Central memory CD8-positive, alpha-beta T cell (primary cell): ENCODE measurements around the gene PADI2.

Experiments used
- ATAC-seq: fragments of 150-1000 bp; cut with Tn5 transposase; replicated peaks from 2 replicates; pipeline ENCODE4 v1.10.0; 2022; ENCODE audit warnings: mild to moderate bottlenecking, moderate FRiP score, moderate number of reproducible peaks; ENCODE audit not compliant: poor library complexity, severe bottlenecking; ENCODE audit errors: extremely low read depth
- DNase-seq, 2 donors: peaks; one replicate each; pipeline ENCODE4 v3.0.0; 2021; ENCODE audit warnings: low spot score in 2 of 2
- H3K27ac Mint-ChIP-seq: one replicate; pipeline ENCODE4 v1.8.0; 2022; ENCODE audit warnings: low read depth, mild to moderate bottlenecking, moderate library complexity, mixed read lengths
- H3K27me3 Mint-ChIP-seq: one replicate; pipeline ENCODE4 v1.8.0; 2022; ENCODE audit warnings: mixed read lengths
- H3K36me3 Mint-ChIP-seq: one replicate; pipeline ENCODE4 v1.8.0; 2022; ENCODE audit warnings: mild to moderate bottlenecking, moderate library complexity, mixed read lengths; ENCODE audit not compliant: insufficient read depth
- H3K4me1 Mint-ChIP-seq: one replicate; pipeline ENCODE4 v1.8.0; 2022; ENCODE audit warnings: mixed read lengths
- H3K4me3 Mint-ChIP-seq: one replicate; pipeline ENCODE4 v1.8.0; 2022; ENCODE audit warnings: mild to moderate bottlenecking, moderate library complexity, mixed read lengths
- H3K9me3 Mint-ChIP-seq: one replicate; pipeline ENCODE4 v1.8.0; 2022; ENCODE audit warnings: mixed read lengths

The PADI2 gene

DNA sequence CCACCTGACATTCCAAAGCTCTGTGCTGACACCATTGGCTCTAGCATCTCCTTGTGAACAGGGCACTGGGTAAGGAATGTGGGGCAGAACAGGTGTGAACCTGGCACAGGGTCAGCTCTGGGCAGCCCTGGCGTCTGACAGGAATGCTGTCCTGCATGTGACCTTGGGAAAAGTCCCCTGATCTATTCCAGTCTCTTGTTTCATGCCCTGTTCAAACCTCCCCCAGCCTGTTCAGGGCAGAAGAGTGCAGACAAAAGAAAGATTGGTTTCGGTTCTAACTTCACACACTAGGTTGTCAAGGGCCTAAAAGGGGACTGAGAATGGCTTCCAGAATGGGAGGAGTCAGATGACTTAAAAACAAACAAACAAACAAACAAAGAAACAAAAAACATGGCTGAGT, 37.8 kb downstream of the PADI2 start:
- Mint-ChIP-seq H3K4me1 (no peaks in the 10 kb centered on the region), H3K9me3 (no peaks in the 10 kb centered on the region), H3K27me3 (peaks cover 29% of the 10 kb centered on the region), H3K36me3 (no peaks in the 10 kb centered on the region), H3K27ac (no peak overlapping the region), H3K4me3 (no peak overlapping the region)
- ATAC-seq (no peak), DNase-seq (no peak)

DNA sequence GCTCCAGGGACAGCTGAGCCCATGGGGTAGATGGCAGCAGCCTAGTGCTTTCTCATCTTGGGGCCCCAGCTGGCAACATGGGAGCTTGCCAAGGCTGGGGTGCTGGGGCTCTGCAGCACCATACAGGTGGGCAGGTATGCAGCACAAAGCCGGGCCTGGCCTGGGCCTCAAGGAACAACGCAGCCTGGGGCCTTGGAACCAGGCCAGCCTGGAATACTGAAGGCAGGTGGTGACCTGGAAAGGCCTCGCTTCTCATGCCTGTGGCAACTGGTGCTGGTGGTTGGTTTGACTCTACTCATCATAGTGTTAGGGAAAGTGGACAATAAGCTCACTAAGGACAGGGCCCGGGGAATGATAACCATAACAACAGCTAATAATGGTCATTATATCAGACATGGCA, 38.4 kb downstream of the PADI2 start:
- Mint-ChIP-seq H3K9me3 (no peaks in the 10 kb centered on the region), H3K27me3 (peaks cover 23% of the 10 kb centered on the region), H3K36me3 (no peaks in the 10 kb centered on the region), H3K27ac (no peak overlapping the region), H3K4me1 (no peaks in the 10 kb centered on the region), H3K4me3 (no peak overlapping the region)
- ATAC-seq (no peak), DNase-seq (no peak)

DNA sequence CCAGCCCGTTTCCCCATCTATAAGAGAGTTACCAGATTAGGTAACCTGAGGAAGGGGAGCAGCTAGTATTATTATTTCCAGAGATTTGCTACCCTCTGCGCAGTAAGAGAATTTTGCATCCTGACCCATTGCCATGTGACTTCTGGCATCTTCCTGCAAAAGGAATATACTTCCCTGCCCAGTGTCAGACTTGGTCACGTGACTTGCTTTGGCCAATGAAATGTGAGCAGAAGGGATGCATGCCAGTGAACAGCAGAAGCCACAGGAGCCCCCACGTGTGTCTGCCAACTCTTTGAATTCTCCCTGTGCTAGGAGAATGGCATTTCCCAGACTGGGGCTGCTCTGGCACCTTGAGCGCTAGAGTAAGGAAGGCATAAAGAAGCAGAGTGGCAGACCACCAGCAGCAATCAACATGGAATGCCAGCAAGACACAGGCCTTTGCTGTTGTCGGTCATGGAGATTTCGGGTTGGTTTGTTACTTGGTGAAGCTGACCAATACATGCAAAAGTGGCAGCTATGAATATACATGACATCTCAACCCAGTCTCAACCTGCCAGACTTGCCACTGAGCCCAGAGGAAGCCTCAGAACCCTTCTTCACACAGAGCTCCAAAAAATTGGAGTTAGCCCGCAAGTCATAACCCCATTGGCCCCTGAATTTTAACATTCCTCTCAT, 39.0 kb downstream of the PADI2 start:
- no peaks in the 10 kb centered on the region for H3K4me1 Mint-ChIP-seq
- DNase-seq (no peak), ATAC-seq (no peak)
- H3K36me3 Mint-ChIP-seq: no peaks in the 10 kb centered on the region
- no peak overlapping the region for H3K4me3 Mint-ChIP-seq
- H3K9me3 Mint-ChIP-seq: no peaks in the 10 kb centered on the region
- no peak overlapping the region for H3K27ac Mint-ChIP-seq
- H3K27me3 Mint-ChIP-seq: peaks cover 16% of the 10 kb centered on the region

DNA sequence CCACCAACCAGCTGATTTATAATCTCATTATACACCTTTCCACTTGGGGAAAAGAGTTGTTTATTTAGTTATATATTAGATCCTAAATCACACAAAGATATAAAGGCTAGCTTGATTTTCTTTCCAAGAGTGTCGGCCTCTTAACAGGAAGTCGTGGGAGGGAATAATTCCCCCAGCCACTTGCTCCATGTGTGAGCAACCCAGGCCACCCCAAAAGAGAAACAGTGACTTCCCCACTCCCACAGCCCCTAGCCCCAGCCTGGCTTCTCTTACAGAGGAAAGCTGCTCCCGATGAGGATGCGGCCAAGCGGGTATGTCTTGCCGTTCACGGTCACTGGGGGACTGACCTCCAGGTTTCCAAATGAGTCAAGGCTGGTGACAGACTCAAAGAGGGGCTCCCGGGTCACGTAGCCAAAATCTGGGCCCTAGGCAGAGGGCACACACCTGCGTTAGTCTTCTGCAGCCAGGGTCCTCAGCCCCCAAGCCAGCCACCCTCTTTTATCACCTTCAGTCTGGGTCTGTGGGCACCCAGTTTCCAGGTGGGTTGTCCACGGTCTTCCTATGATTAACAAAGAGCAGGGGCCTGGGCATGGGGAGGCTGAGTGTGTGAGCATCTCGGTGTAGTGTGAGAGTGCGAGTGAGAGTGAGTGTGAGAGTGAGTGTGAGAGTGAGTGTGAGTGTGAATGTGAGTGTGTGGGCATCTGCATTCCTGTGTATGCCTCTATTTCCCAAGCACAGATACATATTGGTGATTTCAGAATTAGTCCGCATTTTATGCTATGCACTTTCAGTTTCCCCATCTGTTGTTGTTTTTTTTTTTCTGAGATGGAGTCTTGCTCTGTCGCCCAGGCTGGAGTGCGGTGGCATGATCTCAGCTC, 40.0 kb downstream of the PADI2 start:
- Mint-ChIP-seq H3K27ac (no peak overlapping the region), H3K36me3 (no peaks in the 10 kb centered on the region), H3K27me3 (peaks cover 7% of the 10 kb centered on the region), H3K4me1 (no peaks in the 10 kb centered on the region), H3K9me3 (no peaks in the 10 kb centered on the region), H3K4me3 (no peak overlapping the region)
- DNase-seq: no peak
- ATAC-seq: no peak

- no peak for DNase-seq
- no peaks in the 10 kb centered on the region for H3K27me3 Mint-ChIP-seq
- no peak overlapping the region for H3K27ac Mint-ChIP-seq
- ATAC-seq: no peak
- H3K36me3 Mint-ChIP-seq: no peaks in the 10 kb centered on the region
- H3K4me1 Mint-ChIP-seq: no peaks in the 10 kb centered on the region
- H3K4me3 Mint-ChIP-seq: no peak overlapping the region
- no peaks in the 10 kb centered on the region for H3K9me3 Mint-ChIP-seq
These were observed 43.6 kb downstream of the PADI2 start for GRCh38 chr1:17075470-17076255.

GRCh38 chr1:17071794-17072193, 47.5 kb downstream of the PADI2 start:
- ATAC-seq: no peak
- Mint-ChIP-seq H3K27me3 (no peaks in the 10 kb centered on the region), H3K4me1 (no peaks in the 10 kb centered on the region), H3K36me3 (no peaks in the 10 kb centered on the region), H3K27ac (no peak overlapping the region), H3K4me3 (no peak overlapping the region), H3K9me3 (no peaks in the 10 kb centered on the region)
- DNase-seq: no peak

- Mint-ChIP-seq H3K4me3 (no peak overlapping the region), H3K9me3 (no peaks in the 10 kb centered on the region), H3K36me3 (no peaks in the 10 kb centered on the region), H3K4me1 (no peaks in the 10 kb centered on the region), H3K27me3 (no peaks in the 10 kb centered on the region), H3K27ac (no peak overlapping the region)
- ATAC-seq: no peak
- no peak for DNase-seq
These were observed 49.1 kb downstream of the PADI2 start for GRCh38 chr1:17070163-17070525.

- H3K36me3 Mint-ChIP-seq: no peaks in the 10 kb centered on the region
- no peaks in the 10 kb centered on the region for H3K4me1 Mint-ChIP-seq
- H3K27me3 Mint-ChIP-seq: no peaks in the 10 kb centered on the region
- no peak overlapping the region for H3K27ac Mint-ChIP-seq
- no peak for DNase-seq
- H3K4me3 Mint-ChIP-seq: no peak overlapping the region
- no peaks in the 10 kb centered on the region for H3K9me3 Mint-ChIP-seq
- no peak for ATAC-seq
These were observed 49.6 kb downstream of the PADI2 start for GRCh38 chr1:17069452-17070162.

DNA sequence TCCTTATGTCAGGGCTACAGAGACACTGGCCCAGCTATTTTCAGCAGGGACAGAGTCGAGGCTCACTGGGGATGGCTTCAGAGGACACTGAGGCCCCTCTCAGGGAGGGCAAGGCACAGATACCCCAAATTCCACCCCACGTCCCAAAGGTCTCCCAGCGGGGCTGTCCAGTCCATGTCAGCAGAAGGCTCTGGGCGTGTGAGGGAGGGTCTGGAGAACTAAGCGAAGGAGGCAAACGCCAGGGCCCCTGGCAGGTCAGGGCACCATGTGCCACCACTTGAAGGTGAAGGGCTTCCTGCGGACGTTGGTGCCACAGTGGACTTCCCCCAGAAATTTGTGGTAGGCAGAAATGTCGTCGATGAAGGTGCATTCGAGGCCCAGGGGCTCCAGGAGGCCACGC, 50.5 kb downstream of the PADI2 start:
- H3K27me3 Mint-ChIP-seq: no peaks in the 10 kb centered on the region
- H3K4me3 Mint-ChIP-seq: no peak overlapping the region
- no peaks in the 10 kb centered on the region for H3K4me1 Mint-ChIP-seq
- no peak overlapping the region for H3K27ac Mint-ChIP-seq
- H3K9me3 Mint-ChIP-seq: no peaks in the 10 kb centered on the region
- ATAC-seq: no peak
- no peaks in the 10 kb centered on the region for H3K36me3 Mint-ChIP-seq
- no peak for DNase-seq

DNA sequence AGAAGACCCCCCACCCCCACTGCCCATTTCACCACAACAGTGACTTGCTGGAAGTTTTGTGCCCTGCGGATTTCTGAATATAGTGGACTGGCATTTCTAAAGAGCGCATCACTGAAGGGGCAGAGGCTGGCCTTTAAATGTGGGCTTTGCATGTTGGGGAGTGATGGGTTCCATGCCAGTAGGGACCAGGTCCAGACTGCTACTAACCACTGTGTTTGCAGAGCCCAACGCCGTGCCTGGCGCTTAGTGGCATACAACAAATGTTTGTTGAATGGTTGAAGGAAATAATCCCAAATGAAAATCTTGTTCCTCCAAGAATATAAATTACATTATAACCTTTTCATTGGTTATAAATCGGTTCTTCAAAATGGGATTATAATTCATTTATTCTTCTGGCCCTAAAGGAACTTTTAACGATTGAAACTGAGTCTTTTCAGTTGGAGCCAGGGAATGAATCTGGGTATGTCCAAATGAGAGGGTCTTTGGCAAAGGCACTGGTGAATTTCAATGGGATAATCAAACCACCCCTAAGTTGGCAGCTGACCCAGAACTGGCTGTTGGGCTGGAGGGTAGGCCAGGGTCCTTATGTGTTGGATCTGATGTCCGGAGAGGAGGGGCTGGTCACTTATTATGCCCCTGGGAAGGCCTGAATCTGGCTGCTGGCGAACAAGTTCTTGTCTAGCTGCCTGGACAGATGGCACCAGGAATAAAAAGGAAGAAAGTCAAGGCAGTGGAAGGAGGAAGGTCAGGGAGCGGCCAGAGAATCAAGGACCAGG, 51.6 kb downstream of the PADI2 start:
- Mint-ChIP-seq H3K9me3 (no peaks in the 10 kb centered on the region), H3K4me1 (no peaks in the 10 kb centered on the region), H3K36me3 (no peaks in the 10 kb centered on the region), H3K27ac (no peak overlapping the region), H3K4me3 (no peak overlapping the region), H3K27me3 (no peaks in the 10 kb centered on the region)
- ATAC-seq (no peak), DNase-seq (no peak)

DNA sequence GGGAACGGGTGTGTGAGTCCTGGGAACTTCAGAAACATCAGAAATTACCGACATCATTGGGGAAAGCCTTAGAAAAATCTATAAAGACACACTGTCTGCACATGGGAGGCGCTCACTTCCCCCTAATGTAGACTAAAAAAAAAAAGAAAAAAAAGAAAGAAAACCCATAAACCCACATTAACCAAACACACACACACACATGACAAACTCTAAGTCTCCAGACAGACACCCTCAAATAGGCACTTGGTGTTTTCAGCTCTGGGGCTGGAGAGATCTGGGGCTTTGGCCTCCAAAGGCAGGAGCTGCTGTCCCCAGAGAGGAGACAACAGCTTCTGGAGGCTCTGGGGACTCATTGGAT, 52.2 kb downstream of the PADI2 start:
- Mint-ChIP-seq H3K4me3 (no peak overlapping the region), H3K9me3 (no peaks in the 10 kb centered on the region), H3K36me3 (no peaks in the 10 kb centered on the region), H3K27ac (no peak overlapping the region), H3K4me1 (no peaks in the 10 kb centered on the region), H3K27me3 (no peaks in the 10 kb centered on the region)
- no peak for DNase-seq
- ATAC-seq: no peak
